Umbilical cord (tissue), 2 donors: ENCODE results near the gene PIK3R1. TPM values are rescaled to one million over a fixed set of nuclear protein-coding genes. Genes with fewer than 3 reads are reported as not detected.
"Not testable (repeated sequence)": the region's sequence is repeated elsewhere in the genome, so short reads cannot be mapped to it uniquely, and the experiment has no call there.

Experiments
- DNase-seq: peaks from one replicate; pipeline ENCODE4 v3.0.0-alpha.2; 2015; ENCODE audit warnings: low spot score
- total RNA-seq: library from RNA; depleted of rRNA; stranded (reverse); fragments of >200 nt; gene quantifications from one replicate; pipeline ENCODE4 v1.2.3, GENCODE V29; 2014; ENCODE audit warnings: low replicate concordance; ENCODE audit not compliant: insufficient read depth

The PIK3R1 gene
- total RNA-seq, 1 donor from 2014 or later = 107 TPM

GRCh38 chr5:68225911-68226545, 10.5 kb downstream of the PIK3R1 start:
- no peak for DNase-seq

DNA sequence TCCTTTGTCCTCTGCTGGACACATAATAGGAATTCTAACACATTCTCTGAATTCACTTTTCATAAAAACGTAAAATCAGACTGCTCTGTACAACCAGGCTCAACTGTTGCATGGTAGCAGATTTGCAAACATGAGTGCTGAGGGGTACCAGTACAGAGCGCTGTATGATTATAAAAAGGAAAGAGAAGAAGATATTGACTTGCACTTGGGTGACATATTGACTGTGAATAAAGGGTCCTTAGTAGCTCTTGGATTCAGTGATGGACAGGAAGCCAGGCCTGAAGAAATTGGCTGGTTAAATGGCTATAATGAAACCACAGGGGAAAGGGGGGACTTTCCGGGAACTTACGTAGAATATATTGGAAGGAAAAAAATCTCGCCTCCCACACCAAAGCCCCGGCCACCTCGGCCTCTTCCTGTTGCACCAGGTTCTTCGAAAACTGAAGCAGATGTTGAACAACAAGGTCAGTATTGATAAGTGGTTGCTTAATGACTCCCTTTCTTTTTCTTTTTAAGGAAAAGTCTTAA, 11.1 kb downstream of the PIK3R1 start:
- no peak for DNase-seq

- peak; percentile 45 for DNase-seq
Observed at GRCh38 chr5:68227532-68228160, 12.1 kb downstream of the PIK3R1 start.

DNA sequence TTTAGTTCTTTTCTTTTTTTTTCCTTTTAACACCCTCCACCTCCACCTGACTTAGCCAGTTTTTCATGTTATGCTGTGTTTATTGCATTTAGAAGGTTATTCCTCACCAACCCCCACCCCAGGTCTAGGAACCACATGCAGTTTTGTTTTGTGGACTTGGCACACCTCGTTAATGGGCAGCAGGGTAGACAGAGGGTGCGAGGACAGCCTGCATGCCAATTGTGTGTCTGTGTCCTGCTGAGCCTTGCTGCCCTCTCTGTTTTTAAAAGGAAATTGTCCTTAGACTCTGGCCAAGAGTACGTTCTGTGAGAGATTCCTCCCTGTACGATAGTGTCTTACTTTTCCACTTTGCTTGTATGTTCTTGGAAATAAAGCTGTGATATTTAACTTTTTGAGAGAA, 13.9 kb downstream of the PIK3R1 start:
- no peak for DNase-seq

DNA sequence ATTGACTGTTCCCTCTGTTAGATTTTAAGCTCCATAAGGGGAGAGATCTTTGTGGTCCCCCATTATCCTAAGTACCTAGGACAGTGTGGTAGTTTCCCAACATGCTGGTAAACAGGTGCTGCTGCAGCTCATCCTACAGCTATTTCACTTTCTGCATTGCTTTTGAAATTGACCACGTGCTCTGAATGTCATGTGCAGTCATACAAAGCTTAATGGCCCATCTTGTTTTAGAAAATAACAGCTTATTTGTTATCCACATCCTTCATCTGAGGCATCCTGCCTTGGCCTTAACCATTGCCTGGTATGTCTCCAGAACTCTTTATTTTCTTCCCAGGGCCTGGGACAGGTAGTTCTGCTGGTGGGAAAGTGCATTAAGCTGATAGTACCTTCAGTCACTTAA, 14.7 kb downstream of the PIK3R1 start:
- no peak for DNase-seq

DNA sequence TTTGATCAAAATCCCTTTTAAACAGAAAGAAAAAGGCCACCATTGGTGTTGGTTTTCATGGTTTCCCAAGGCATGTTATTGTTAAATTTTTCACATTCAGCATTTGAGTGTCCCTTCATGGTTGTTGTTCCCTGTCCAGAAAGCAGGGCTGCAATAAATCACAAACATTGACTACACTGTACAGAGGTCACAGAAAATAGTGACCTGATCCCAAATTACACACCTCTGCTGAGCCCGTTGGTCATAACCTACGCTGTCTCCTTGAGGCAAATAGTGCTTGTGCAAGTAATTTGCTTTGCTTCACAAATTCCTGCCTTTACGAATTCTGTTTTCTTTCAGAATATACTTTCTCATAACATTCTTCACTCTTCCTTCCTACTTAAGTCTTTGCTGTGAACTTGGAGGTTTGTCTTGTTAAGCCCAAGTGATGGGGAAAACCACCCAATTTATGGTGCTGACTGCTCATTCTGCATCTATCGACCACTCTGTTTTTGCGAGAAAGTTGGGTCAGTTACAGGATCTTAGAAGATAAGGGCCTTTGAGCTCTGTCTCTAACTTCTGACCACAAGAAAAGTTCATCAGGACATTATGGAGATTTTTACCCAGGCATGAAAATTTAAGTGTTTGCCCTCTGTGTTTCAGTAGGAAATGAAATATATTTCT, 16.0 kb downstream of the PIK3R1 start:
- DNase-seq = no peak

- DNase-seq = no peak
Observed at GRCh38 chr5:68232277-68232676, 16.7 kb downstream of the PIK3R1 start.

- no peak for DNase-seq
Observed at GRCh38 chr5:68233075-68233474, 17.5 kb downstream of the PIK3R1 start.

- not testable (repeated sequence) for DNase-seq
Observed at GRCh38 chr5:68235229-68235628, 19.7 kb downstream of the PIK3R1 start.

DNA sequence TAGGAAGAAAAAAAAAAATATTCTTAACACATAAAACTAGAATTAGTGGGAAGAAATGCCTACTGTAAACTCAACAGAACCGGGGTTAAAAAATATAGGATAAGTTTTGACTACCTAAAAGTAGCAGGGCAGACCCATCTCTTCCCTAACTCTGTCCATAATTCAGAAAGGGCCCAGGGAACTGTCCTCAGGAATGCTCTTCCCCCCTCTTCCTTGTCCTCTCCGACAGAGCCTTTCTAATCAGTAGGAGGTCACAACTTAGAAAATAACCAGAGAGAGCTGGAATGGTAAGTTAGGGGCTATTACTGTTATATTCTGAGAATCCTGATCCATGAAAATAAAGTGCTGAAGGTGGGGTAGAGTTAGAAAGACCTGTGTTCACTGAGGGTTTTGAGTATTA, 22.2 kb downstream of the PIK3R1 start:
- DNase-seq = no peak

DNA sequence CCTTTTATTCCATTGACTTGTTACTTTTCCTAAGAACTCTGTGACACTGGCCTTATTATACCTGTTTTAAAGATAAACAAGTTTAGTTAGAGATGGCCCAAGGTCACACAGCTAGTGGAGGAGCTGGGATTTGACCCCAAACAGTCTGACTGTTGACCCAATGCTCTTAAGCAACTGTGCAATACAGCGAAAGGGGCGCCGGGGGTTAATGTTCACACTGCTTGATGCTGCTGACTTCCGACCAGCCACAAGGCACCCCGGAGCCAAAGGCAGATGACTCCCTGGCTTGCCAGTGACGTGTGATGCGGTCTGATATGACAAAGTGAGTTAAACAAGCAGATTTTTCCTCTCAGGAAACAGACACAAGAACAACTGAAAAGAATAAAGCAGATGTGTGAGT, 23.9 kb downstream of the PIK3R1 start:
- no peak for DNase-seq

DNA sequence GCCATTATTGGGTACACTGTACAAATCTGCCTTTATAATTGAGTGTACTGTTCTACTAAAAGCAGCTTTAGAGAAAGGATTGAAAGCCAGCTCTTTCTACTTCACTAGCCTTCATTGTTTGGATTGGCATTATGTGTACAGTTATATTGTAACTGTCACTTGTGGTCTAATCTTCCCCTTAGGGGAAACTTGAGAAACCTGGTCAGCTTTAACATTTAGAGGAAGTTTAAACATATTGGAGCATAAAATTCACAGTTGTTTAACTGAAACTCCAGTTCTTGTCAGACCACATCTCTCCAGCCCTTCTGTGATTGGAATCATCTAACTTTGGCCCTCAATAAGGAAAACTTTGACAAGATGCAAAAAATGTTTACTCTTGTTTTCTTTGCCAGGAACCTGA, 24.6 kb downstream of the PIK3R1 start:
- DNase-seq = no peak

- no peak for DNase-seq
Observed at GRCh38 chr5:68240771-68241170, 25.2 kb downstream of the PIK3R1 start.

- no peak for DNase-seq
Observed at GRCh38 chr5:68242743-68243142, 27.2 kb downstream of the PIK3R1 start.

DNA sequence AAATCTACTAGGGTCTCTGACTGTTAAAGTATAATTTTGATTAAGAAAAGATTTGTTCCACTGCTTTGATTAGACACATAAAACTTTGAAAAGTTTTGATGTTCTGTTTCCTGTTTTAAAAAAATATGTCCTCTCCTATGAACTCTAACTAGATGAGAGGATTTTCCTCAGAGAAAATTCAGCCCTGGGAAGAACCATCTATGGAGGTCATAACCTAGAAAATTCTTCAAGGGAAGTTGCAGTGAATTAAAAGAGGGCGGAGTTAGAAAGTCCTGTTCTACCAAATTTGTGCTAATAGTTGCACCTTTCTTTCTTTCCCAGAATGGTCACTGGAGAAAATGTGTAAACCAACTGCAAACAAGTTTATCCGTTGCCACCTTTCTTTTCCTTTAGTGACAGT, 27.7 kb downstream of the PIK3R1 start:
- no peak for DNase-seq

GRCh38 chr5:68243681-68244080, 28.1 kb downstream of the PIK3R1 start:
- DNase-seq = no peak

GRCh38 chr5:68245319-68245718, 29.8 kb downstream of the PIK3R1 start:
- DNase-seq = no peak

DNA sequence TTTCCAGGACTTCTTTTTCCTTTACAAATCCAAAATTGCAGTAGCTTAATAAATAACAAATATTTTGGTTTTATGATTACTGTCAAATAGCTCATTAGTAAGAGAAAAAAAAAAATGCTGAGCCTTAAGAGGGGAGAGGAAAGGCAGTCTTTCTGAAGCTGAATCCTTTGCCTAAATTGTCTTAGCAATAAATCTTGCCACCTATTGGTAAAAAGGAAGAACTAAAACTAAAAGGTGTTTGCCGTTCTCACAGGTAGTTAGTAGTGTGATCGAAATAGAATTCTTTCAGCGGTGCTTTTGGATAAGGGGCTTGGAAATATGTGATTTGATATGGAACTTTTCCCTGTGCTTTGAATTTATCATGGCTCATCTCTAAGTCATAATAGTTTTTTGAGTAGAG, 31.2 kb downstream of the PIK3R1 start:
- no peak for DNase-seq

DNA sequence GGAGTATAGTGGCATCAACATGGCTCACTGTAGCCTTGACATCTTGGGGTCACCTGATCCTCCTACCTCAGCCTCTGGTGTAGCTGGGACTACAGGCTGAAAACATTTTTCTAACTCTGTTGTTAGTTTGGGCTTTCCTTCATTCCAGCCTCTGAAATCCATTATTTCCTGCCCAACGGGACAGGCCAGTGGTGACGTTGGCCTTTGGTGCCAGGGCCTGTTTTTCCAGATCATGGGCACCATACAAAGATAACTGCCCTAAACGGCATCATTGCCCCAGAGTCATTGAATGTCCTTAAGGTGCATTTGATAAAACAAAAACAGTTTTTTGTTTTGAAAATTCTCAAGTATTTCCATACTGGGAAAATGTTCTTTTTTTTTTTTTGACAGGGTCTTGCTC, 32.1 kb downstream of the PIK3R1 start:
- no peak for DNase-seq

DNA sequence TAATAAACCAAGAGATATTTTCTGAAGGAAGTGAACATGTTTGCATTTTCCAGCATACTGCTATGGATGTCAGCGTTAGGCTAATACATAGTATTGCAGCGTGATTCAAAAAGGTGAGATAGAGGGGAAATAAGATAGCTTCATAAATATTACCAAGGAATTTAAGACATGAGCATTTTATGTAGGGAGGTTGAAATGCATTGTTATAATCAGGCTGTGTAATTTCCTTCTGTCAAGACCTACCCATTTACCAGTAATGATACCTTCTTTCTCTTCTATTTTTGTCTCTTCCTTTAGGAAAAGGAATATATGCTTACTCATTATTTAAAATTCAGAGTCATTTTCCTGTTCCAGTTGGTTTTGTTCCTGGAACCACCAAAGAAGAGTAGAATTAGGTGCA, 33.3 kb downstream of the PIK3R1 start:
- no peak for DNase-seq

DNA sequence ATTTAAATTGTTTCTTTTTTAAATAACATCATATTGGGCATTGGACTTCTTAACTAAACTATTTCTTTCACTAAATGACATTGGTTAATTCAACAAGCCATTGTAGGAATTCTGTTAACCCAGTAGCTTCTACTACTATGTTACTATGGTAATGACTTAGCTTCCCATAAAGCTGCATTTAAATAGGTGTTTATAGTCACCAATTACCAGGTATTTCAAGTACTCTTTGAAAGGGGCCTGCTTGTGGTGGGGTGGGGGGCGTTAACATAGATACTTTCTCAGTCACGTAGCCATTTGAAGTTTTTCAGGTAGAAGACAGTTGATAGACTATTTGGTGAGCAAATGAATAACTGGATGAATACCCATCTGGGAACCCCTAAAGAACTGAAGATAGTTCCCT, 34.0 kb downstream of the PIK3R1 start:
- DNase-seq = no peak

GRCh38 chr5:68250661-68251298, 35.2 kb downstream of the PIK3R1 start:
- no peak for DNase-seq
